GM19240 (cell line): ENCODE results near the gene PDE11A.
"Not testable (repeated sequence)": the region's sequence is repeated elsewhere in the genome, so short reads cannot be mapped to it uniquely, and the experiment has no call there.

Experiments
- DNase-seq: peaks from one replicate; pipeline ENCODE4 v3.0.0; 2011; ENCODE audit warnings: low spot score; ENCODE audit not compliant: insufficient read length

The PDE11A gene

DNA sequence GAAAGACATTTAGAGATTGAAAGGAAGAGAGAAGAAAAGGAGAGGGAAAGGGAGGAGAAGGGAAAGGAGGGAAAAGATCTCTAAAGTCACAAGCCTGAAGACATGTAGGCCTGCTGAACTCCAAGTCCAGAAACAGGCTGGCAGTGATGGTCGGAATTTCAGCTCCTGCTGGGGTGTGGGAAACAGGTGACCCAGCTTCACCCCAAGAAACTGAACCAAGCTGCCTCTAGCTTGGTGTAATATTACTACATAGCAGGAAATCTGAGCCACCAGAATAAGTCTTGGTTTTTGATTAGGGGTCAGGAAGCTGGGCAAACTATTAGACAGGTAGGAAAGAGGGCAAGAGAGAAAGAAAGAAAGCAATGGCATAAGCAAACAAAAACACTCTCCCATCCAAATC is 185.8 kb downstream of the PDE11A start:
- no peak for DNase-seq

DNA sequence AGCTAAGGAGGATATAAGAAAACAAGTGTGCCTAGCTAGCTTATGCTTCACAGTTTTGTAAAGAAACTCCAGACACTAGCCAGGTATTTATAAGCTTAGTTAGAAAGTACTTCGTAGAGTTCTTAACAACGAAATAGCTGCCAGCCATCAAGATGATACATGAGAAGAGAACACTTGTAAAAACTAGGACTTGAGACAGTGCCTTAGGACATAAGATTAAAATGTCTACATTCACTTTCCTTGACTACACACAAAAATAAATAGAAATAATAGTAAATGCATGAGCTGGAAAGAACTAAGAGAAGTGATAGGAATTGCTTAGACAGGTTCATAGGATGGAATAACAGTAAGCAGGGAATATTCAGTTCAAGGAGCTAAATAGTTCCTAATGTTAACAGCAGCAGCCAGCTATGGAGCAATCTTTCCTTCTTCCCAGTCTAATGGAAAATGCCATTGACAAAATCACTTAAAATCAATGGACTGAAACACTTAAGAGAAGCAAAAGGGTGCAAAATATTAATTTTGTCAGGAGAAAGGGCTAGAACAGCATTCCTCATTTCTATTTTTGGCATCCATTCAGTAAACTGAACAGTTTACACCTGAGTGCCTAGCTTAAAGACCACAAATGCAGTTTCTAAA is 186.6 kb downstream of the PDE11A start:
- no peak for DNase-seq

DNA sequence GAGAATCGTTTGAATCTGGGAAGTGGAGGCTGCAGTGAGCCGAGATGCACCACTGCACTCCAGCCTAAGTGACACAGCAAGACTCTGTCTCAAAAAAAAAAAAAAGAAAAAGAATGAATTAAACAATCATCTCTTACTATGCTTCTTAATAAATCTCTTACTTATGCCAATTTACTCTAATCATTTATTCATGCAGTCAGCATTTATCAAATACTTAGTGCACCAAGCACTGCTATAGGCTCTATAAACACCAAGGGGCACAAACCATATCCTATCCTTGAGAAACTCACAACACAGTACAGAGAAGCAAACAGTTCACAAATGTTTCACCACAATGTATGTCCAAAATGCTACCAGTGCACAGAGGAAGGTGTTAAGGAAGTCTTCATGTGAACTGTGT is 189.4 kb downstream of the PDE11A start:
- no peak for DNase-seq

DNA sequence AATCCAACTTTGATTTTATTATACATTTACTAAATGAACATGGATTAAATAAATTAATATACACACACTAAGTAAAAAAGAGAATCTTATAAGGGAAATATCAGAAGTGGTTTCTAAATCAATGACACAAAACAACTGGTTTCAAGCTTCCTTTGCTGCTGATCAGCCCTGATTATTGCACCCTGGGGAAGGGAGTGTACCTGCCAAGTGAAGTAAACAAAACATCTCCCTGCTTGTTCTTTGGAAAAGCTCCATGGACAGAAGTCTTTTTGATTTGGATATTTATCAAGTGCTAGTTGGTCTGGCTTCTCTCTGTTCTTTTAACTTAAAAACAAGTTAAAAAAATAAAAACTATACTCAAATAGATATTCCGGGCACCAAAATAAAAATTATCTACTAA is 190.1 kb downstream of the PDE11A start:
- DNase-seq = no peak

DNA sequence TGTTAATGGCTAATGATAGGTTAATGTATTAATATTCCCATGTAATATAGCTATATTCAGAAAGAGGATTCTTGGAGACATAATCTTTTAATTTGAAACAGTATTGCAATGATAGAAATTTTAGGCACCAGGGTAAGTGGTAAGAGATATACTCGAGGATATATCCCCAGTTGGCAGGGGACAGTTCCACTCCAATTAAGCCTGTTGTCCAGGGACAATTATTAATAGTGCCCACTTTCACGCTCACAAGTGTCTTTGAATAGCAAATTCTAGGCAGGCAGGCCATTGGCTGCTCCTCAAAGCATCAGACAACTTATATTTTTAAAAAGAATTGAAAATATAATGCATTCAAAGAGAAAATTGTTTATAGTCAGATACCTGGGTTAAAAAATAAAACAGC is 190.7 kb downstream of the PDE11A start:
- DNase-seq = no peak

DNA sequence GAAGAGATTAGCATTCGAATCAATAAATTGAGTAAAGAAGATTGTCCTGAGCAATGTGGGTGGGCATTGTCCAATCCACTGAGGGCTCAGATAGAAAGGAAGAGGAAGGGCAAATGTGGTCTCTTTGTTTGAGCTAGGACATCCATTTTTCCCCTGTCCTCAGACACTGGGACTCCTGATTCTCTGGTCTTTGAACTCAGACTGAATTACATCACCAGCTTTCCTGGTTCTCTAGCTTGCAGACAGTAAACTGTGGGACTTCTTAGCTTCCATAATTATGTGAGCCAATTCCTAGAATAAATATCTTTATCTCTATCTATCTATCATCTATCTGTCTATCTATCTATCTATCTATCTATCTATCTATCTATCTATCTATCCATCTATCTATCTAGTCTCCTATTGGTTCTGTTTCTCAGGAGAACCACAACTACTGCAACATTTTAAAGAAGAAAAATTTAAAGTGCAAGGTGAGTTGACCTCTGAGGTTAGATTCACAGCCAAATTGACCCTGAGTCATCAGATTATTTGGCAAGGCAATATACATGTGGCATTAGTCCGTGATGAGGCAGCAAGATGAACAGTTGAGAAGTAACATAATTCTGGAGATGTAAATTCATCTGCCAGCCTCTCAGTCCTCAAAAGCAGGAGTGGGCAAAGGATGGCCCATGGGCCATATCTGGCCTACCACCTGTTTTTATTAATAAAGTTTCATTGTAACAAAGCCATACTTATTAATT is 191.4 kb downstream of the PDE11A start:
- no peak for DNase-seq

DNA sequence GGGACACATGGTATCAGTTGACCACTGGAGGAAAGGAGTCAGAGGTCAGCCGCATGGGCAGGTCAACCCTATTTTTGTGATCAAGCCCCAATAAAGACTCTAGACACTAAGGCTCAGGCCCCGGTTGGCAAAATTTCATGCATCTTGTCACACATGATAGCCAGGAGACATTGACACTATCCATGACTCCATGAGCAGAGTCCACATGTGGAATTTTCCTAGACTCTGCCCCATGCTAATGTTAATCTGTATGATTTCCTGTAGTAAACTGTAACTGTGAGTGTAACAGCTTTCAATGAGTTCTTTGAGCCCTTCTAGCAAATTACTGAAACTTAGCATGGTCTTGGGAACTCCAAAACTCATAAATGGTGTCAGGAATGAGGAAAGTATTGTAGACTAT is 192.3 kb downstream of the PDE11A start:
- no peak for DNase-seq

DNA sequence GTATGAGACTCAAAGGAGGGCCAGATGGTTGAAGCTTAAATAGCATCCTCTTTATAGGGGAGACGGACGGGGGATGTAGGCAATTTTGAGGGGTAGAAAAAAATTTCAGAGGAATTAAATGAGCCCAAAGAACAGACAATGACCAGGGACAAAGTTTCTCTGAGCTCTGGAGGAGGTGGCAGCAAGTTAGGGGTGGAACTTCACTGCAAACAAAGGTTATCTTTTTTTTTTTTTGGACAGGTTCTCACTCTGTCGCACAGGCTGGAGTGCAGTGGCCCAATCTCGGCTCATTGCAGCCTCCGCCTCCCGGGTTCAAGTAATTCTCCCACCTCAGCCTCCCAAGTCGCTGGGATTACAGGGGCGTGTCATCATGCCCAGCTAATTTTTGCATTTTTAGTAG is 195.6 kb downstream of the PDE11A start:
- no peak for DNase-seq

DNA sequence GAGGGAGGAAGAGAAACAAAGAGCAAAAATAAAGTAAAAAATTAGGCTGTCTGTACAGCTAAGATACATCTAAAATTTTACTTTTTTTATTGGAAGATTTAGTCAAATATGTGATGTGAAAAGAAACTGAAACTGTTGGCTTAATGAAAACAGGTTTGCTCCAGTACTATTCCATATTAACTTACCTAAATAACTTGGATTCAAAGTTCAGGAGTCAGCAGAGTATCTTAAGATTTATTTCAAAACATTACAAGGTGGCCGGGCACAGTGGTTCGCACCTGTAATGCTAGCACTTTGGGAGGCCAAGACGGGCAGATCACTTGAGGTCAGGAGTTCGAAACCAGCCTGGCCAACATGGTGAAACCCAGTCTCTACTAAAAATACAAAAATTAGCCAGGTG is 197.9 kb downstream of the PDE11A start:
- DNase-seq = no peak

DNA sequence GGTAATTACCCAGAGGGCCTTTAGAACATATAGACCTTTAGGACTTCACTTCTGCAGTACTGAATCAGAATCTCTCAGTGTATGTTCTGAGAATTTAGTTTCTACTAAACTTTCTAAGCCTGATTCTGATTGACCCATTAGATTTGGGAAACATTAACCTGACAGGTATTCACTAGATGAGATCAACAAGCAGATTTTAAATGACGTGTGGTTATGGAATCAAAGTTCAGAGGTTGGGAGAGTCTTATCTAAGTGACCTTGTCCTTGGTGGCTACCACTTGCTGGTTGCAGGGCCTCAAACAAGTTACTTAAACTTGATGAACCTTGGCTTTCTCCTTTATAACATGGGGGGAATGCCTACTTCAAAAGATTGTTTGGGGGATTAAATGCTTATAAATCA is 198.7 kb downstream of the PDE11A start:
- DNase-seq = no peak

DNA sequence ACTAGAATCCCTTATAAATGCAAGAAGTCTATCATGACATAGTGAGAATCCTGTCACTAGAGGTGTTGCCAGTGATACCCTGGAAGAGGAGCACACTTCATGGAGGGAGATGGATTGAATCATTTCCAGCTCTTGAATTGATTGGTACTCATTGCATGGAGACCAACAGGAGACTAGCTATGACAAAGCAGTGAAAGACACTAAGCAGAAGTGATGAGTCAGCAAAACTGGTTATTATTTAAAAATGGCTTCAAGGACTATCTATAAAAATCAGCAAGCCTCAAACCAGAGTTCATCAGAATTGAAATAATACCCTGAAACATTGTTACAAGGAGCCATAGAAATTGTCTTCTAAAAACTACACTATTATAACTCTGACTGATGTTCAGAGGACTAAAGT is 200.3 kb downstream of the PDE11A start:
- DNase-seq = no peak

DNA sequence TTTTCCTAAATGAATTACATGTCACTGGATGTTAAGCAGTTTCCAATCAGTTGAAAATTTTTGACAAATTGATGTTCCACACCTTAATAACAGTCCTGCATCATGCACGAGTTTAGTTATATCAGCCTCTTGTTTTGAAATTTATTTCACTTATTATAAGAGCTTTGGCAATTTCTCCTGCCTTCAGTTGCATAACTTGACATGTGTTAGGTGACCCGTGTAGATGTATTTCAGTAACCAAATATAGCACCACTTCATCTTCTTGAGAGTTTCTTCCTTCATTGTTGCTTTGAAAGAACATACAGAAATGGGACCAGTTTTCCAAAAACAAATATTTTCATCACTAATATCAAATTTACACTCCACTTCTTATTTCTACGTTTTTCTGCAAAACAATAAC is 202.7 kb downstream of the PDE11A start:
- no peak for DNase-seq

DNA sequence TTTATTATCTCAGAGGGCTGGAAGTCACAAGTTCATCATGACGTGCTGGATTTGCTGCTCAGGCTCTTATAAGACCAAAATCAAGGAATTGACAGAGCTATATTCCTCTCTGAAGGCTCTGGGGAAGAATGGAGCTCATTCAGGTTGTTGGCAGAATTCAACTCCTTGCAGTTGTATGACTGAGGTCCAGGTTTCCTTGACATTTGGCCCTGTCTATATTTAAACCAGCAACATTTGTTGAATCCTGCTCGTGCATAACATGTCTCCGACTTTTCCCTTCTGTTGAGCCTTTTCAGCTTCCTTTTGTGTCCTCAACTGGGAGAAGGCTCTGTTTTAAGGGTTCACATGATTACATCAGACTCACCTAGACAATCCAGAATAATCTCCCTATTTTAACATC is 203.4 kb downstream of the PDE11A start:
- no peak for DNase-seq

DNA sequence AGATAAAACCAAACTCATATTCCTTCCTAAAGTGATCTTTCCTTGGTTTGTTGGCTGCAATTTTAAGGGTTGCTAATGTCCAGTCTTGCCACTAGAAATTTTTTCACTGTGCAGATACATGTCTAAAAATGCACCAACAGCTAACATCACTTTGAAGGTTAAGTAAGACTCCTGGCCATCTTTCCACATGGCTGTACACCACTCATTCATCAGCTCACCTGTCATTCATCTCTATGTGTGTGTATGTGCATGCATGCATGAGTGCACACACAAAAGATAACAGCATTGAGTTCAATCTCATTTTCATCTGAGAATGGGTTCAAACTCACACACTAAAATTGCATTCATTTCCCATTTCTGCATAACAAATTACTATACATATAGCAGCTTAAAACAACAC is 203.8 kb downstream of the PDE11A start:
- DNase-seq = no peak

DNA sequence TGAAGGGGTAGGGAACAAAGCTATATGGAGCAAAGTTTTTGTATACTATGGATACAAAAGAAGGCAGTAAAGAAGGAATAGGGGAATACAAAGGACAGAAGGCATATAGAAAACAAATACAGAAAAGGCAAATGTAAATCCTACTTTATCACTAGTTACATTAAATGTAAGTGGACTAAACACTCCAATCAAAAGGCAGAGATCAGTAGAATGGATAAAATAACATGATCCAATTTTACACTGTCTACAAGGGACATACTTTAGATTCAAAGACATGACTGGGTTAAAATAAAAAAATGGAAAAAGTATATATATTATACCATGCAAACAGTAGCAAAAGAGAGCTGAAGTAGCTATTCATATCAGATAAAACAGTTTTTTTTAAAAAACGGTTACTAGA is 215.0 kb downstream of the PDE11A start:
- DNase-seq = no peak

DNA sequence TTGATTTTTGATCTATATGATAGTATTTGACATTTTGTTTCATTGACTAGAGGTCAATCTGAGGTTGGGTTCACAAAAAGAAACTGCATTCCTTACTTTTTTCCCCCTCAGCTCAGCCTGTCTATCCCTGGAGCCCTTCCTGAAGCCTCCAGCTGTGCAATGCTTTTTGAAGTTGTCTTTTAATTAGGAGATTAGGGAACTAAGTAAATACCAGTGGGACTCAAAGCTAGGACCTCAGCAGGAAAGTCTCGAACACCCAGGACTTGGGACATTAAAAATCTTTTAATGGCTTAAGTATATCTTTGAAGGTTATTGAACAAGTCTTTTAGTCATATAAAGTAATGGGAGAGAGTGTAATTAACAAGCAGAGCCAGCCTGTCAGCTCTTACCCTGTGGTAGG is 220.2 kb downstream of the PDE11A start:
- no peak for DNase-seq

DNA sequence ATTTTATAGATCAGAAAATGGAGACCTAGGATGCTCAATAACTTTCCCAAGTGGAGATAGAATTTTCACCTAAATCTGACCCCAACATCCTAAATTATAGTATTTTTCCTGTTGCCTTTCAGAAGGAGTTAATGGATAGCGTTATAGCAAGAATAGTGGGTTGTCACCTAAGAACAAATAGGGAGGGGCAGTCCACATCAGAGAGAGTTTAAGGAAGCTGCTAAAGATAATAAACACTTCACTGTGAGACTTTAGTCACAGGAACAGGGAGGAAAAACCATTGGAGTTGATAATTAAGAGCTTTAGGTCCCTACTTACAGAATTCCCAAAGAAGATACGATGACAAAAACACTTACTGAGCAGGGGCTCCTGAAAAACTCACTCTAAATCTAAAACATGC is 229.4 kb downstream of the PDE11A start:
- DNase-seq = no peak

DNA sequence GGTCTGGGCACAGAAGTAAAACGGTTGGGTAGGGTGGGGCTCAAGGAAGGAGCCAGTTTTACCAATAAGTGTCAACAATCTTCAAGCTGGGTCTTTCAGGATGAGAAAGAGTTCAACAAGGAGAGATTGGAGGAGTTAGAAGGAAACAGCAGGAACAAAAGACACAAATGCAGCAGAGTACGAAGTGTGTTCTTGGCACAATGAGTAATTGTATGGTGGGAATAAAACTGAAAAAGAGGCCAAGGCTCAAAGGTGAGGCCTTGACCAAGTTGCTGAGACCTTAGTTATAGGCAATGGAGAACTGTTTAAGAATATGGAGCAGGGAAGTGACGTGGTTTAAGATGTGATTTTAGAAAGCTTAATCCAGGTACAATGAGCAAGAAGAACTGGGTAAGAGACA is 230.3 kb downstream of the PDE11A start:
- no peak for DNase-seq

DNA sequence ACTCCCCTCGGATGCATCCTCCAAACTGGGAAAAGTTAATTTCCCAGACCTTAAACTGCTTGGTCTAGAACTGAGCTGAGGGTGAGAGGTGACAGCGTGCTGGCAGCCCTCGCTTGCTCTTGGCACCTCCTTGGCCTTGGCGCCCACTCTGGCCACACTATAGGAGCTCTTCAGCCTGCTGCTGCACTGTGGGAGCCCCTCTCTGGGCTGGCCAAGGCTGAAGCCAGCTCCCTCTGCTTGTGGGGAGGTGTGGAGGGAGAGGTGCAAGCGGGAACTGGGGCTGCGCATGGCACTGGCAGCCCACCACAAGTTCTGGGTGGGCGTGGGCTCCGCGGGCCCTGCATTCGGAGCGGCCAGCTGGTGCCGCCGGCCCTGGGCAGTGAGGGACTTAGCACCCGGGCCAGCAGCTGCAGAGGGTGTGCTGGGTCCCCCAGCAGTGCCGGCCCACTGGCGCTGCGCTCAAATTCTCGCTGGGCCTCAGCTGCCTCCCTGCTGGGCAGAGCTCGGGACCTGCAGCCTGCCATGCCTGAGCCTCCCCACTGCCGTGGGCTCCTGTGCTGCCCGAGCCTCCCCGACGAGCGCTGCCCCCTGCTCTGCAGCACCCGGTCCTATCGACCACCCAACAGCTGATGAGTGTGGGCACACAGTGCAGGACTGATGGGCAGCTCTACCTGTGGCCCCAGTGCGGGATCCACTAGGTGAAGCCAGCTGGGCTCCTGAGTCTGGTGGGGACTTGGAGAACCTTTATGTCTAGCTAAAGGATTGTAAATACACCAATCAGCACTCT is 237.0 kb downstream of the PDE11A start:
- DNase-seq = not testable (repeated sequence)

DNA sequence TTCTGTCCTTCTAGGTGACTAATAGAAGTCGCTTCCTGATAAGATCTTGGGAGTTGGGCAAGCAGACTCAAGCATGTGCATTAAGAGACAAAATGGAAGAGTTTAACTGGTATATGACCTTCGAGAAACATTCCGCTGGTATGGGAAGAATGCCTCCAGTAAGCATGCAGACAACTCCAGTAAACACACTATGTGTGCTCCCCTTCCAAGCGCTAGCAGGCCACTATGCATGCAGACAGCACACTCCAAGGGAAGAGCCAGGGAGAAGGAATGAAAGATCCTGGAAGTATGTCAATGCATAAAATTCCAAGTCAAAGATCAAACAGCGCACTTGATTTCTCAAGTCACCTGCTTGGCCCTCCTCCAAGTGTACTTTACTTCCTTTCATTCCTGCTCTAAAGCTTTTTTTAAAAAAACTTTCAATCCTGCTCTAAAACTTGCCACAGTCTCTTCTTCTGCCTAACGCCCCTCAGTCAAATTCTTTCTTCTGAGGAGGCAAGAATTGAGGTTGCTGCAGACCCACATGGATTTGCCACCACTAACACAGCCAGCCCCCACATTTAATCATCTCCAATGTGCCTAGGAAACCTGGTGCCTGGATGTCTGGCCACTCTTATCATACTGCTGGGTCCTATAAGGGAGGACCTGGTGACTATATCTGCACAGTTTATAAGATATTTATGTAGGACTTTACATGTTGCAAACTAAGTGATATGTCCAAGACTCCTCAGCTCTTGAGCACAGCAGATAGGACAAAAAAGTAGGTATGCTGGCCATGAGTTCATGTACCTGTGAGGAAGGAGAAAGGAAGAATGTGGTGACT is 239.8 kb downstream of the PDE11A start:
- no peak for DNase-seq

DNA sequence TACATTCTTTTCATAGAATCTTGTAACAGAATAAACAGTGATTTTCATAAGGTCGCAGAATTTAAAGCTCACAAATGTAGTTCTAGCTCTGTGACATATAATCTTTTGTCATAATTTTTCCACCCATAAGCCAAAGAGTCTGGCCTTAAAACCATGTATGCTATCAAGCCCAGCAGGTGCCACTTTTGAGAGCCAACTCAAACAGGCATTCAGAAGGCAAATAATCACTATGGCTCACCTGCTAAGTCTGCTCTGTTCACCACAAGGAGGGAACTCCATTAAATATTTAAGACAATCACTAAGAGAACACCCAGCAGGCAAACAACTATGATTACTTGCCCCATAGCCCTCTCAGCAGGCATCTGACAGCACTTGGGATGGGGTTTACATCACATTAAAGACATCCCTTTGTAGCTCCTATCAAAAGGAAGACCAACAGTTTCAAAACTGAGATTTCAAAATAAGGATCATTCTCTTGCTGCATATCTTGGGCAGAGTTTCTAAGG is 241.6 kb downstream of the PDE11A start:
- DNase-seq = no peak

DNA sequence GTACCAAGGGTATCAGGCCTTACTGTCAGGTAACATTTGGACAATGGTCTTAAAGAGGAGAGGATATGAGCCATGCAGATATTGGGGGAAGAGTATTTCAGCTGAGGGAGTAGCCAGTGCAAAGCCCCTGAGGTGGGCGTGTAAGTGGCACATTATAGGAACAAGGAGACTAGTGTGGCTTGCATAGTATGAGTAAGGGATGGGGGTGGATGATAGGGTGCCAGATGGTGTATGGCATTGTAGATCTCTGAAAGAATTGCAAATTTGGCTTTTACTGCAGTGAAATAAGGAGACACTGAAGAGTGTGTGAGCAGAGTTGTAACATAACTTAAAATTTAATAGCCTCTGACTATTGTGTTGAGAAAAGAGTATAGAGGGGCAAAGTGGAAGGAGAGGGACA is 244.0 kb downstream of the PDE11A start:
- no peak for DNase-seq
